ENCODE measurements around the gene MTERF4. TPM values are rescaled to one million over a fixed set of nuclear protein-coding genes. Genes with fewer than 3 reads are reported as not detected.

Gene MTERF4
- total RNA-seq, 2 donors from 2014 or later = 91.3 to 98.5 TPM

DNA sequence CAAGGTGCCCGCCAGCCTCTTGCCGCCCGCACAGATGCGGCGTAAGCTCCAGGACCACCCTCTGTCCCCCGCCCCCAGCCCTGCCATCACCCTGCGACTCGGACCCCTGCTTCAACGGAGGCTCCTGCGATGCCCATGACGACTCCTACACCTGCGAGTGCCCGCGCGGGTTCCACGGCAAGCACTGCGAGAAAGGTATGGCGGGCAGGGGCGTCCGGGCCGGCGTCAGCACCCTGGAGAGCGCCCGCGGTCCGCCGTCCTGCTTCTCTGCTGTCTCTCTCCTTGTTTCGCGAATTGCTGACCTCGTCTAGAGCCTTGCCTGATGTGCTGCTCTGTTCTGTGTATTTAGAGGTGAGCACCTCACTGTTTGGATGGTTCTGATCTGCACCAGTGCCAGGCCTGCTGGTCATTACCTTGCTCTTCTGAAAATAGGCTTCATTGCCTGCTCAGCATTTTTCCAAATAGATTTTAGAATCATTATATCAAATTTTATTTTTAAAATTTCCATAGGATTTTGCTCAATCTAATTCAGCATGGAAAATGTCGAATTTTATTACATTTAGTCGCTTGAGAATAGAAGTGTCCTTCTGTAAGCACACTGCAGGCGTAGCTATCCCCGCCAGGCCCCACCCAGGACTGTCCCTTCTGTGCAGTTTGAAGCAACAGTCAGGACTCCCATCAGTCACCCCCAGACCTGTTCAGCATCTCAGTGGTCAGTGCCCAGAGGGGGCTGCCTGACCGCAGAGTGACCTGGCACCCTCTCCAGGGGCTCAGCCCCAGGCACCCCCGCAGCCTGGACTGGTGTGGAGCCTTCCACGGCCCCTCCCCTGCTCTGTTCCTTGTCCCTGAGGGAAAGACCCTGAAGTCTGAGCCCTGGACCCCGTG, 52.1 kb downstream of the MTERF4 start:
- no peaks in the 10 kb centered on the region for H3K9me3 ChIP-seq
- H3K36me3 ChIP-seq = no peaks in the 10 kb centered on the region
- DNase-seq (ENCODE audit: low spot score) = peak; percentile 3
- intact Hi-C loops (cut with DNase I) = no loop called here
- H3K27ac ChIP-seq = no peak overlapping the region
- no peaks in the 10 kb centered on the region for H3K4me1 ChIP-seq (replicated peaks)
- H3K4me3 ChIP-seq = no peak overlapping the region
- WGBS = 49% methylated on average over 38 of the region's 38 CpGs
- H3K27me3 ChIP-seq (replicated peaks; ENCODE audit: insufficient read depth) = no peaks in the 10 kb centered on the region
- TF ChIP-seq POLR2AphosphoS5 (IDR thresholded peaks at IDR 0.05) (no peak), POLR2A (IDR thresholded peaks at IDR 0.05) (no peak)
- TF ChIP-seq, protein P1, sequence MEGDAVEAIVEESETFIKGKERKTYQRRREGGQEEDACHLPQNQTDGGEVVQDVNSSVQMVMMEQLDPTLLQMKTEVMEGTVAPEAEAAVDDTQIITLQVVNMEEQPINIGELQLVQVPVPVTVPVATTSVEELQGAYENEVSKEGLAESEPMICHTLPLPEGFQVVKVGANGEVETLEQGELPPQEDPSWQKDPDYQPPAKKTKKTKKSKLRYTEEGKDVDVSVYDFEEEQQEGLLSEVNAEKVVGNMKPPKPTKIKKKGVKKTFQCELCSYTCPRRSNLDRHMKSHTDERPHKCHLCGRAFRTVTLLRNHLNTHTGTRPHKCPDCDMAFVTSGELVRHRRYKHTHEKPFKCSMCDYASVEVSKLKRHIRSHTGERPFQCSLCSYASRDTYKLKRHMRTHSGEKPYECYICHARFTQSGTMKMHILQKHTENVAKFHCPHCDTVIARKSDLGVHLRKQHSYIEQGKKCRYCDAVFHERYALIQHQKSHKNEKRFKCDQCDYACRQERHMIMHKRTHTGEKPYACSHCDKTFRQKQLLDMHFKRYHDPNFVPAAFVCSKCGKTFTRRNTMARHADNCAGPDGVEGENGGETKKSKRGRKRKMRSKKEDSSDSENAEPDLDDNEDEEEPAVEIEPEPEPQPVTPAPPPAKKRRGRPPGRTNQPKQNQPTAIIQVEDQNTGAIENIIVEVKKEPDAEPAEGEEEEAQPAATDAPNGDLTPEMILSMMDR (IDR thresholded peaks at IDR 0.05) = no peak

DNA sequence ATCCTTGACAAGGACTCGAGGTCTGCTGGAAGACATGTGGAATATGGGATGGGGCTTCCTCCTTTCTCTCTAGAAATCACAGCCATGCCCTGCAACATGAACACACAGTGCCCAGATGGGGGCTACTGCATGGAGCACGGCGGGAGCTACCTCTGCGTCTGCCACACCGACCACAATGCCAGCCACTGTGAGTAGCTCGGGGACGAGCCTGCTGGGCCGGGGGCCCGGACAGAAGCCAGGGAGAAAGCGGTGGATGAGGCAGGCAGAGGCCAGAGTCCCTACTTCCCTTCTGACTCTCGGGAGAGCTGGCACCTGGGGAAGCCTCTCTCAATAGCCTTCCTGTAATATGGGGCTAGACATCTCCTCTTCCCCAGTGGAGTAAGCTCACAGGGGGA, 53.1 kb downstream of the MTERF4 start:
- DNase-seq (ENCODE audit: low spot score) = no peak
- Histone ChIP-seq H3K27ac (no peak overlapping the region), H3K9me3 (no peaks in the 10 kb centered on the region), H3K36me3 (no peaks in the 10 kb centered on the region), H3K4me3 (no peak overlapping the region), H3K4me1 (replicated peaks) (no peaks in the 10 kb centered on the region), H3K27me3 (replicated peaks; ENCODE audit: insufficient read depth) (no peaks in the 10 kb centered on the region)
- WGBS = 92% methylated on average over 11 of the region's 11 CpGs
- TF ChIP-seq POLR2AphosphoS5 (IDR thresholded peaks at IDR 0.05) (no peak), POLR2A (IDR thresholded peaks at IDR 0.05) (no peak)
- TF ChIP-seq, protein P1 (IDR thresholded peaks at IDR 0.05) = no peak
- intact Hi-C loops (cut with DNase I) = no loop called here

DNA sequence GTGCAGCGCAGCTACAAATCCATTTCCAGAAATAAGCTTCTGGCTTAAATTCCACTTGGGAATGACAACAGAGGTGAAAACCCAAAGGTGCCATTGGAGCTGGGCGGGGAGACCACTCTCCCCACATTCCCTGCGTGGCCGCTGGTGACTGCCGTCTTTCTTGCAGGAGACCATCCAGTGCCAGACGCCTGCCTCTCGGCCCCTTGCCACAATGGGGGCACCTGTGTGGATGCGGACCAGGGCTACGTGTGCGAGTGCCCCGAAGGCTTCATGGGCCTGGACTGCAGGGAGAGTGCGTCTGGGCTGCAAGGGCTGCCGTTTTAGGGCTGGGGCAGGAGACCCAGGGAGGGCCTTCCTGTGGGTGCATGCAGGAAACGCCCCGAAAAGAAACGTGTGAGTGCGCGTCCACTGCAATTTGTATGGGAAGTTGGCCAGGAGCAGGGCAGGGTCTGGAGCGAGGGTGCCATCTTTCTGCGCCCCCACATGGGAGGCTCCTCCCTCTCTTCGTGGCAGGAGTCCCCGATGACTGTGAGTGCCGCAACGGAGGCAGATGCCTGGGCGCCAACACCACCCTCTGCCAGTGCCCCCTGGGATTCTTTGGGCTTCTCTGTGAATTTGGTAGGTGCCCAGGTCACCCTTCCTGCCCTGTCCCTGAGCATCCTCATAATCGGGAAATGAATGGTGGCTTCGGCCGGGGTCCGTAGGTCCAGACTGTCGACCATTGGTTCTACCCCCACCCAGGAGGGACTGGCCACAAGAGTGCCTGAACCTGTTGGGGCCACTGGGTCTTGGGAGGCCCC, 53.7 kb downstream of the MTERF4 start:
- WGBS = 96% methylated on average over 18 of the region's 30 CpGs
- intact Hi-C loops (cut with DNase I) = no loop called here
- no peak for DNase-seq (ENCODE audit: low spot score)
- Histone ChIP-seq H3K9me3 (no peaks in the 10 kb centered on the region), H3K27me3 (replicated peaks; ENCODE audit: insufficient read depth) (no peaks in the 10 kb centered on the region), H3K36me3 (no peaks in the 10 kb centered on the region), H3K4me3 (no peak overlapping the region), H3K4me1 (replicated peaks) (no peaks in the 10 kb centered on the region), H3K27ac (no peak overlapping the region)
- TF ChIP-seq POLR2A (IDR thresholded peaks at IDR 0.05) (no peak), POLR2AphosphoS5 (IDR thresholded peaks at IDR 0.05) (no peak)
- TF ChIP-seq, protein P1 (IDR thresholded peaks at IDR 0.05) = no peak

DNA sequence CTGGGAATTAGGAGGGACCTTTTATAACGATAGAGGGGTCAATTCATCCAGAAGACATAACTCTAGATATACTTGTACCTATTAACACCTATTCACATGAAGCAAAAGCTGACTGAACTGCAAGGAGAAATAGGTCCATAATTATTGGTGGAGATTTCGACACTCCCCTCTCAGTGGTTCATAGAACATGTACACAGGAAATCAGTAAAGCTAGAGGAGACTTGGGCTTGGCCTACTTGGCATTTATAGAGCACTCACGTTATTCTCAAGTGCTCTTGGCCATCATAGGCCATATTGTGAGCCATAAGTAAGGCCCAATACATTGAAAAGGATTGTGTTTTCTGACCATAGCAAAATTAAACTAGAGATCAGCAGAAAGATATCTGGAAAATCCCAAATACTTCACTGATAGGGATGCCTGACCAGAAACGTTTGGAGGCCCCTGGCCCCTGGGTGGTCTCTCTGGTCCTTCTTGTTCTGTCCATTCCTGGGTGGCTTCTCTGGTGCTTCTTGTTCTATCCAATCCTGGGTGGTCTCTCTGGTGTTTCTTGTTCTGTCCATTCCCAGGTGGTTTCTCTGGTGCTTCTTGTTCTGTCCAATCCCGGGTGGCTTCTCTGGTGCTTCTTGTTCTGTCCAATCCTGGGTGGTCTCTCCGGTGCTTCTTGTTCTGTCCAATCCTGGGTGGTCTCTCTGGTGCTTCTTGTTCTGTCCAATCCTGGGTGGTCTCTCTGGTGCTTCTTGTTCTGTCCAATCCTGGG, 54.7 kb downstream of the MTERF4 start:
- intact Hi-C loops (cut with DNase I) = no loop called here
- Histone ChIP-seq H3K27ac (no peak overlapping the region), H3K27me3 (replicated peaks; ENCODE audit: insufficient read depth) (no peaks in the 10 kb centered on the region), H3K9me3 (no peaks in the 10 kb centered on the region), H3K36me3 (no peaks in the 10 kb centered on the region), H3K4me3 (no peak overlapping the region), H3K4me1 (replicated peaks) (no peaks in the 10 kb centered on the region)
- no peak for DNase-seq (ENCODE audit: low spot score)
- WGBS = 77% methylated on average over 6 of the region's 6 CpGs
- TF ChIP-seq, protein P1 (IDR thresholded peaks at IDR 0.05) = no peak
- TF ChIP-seq POLR2A (IDR thresholded peaks at IDR 0.05) (no peak), POLR2AphosphoS5 (IDR thresholded peaks at IDR 0.05) (no peak)

Small RNA genes lying within 50 kb of the gene (small RNA-seq; reads per million reads assigned to genes)
- gene AC005237.2 = 0 reads per million in 2 donors

Other genes with a start within 250 kb of the MTERF4 start
- gene AGXT, start 233.5 kb downstream of the MTERF4 start, total RNA-seq = not detected
- 1 to 10 TPM; 1.1 to 3.5 TPM for gene MAB21L4, start 206.1 kb downstream of the MTERF4 start, total RNA-seq
- under 1 TPM in 1 of 2 donors, not detected in 1; 0.23 TPM for gene CROCC2, start 196.0 kb downstream of the MTERF4 start, total RNA-seq
- gene SNED1, start 103.7 kb downstream of the MTERF4 start, total RNA-seq = 100 to 1,000 TPM in 1 of 2 donors, 10 to 100 TPM in 1; 32.0 to 115 TPM
- 100 to 1,000 TPM in 1 of 2 donors, 10 to 100 TPM in 1; 49.2 to 200 TPM for gene PASK, start 47.2 kb upstream of the MTERF4 start, total RNA-seq
- 10 to 100 TPM; 50.0 to 91.3 TPM for gene PPP1R7, start 48.2 kb upstream of the MTERF4 start, total RNA-seq
- 100 to 1,000 TPM; 140 to 187 TPM for gene ANO7, start 86.4 kb upstream of the MTERF4 start, total RNA-seq
- 100 to 1,000 TPM; 529 to 612 TPM for gene HDLBP, start 213.4 kb upstream of the MTERF4 start, total RNA-seq
- gene SEPTIN2, start 213.6 kb upstream of the MTERF4 start, total RNA-seq = 100 to 1,000 TPM; 202 to 284 TPM

Measured in prostate gland (tissue), 2 donors.